Esophagus squamous epithelium (tissue), 5 donors: ENCODE measurements around the gene TTYH3. TPM values are rescaled to one million over a fixed set of nuclear protein-coding genes. Genes with fewer than 3 reads are reported as not detected.

Experiments used
- DNase-seq: peaks from one replicate; lab custom pipeline; 2025; lab: John Stamatoyannopoulos, UW
- H3K27ac ChIP-seq, 4 donors: fragments of 200-600 bp; sonication (generic); one replicate each; pipeline ENCODE4 v1.5.1; 2016 to 2019; ENCODE audit warnings: mild to moderate bottlenecking in 1 of 4
- H3K27me3 ChIP-seq, 4 donors: fragments of 200-600 bp; sonication (generic); 1 replicate in 3 of 4; 2 replicates in 1 of 4; pipeline versions ENCODE4 v1.5.1 to v1.6.0; 2017 to 2021; ENCODE audit warnings: antibody characterized with exemption in 1 of 4
- H3K36me3 ChIP-seq, 3 donors: fragments of 200-600 bp; sonication (generic); one replicate each; pipeline ENCODE4 v1.5.1; 2016 to 2019
- H3K4me1 ChIP-seq, 3 donors: fragments of 200-600 bp; sonication (generic); one replicate each; pipeline ENCODE4 v1.5.1; 2017 to 2019
- H3K4me3 ChIP-seq, 4 donors: fragments of 200-600 bp; sonication (generic); 1 replicate in 3 of 4; 2 replicates in 1 of 4; pipeline ENCODE4 v1.5.1; 2016 to 2019; ENCODE audit warnings: mild to moderate bottlenecking in 2 of 4, moderate library complexity in 1 of 4
- H3K9me3 ChIP-seq, 3 donors: fragments of 200-600 bp; sonication (generic); one replicate each; pipeline ENCODE4 v1.5.1; 2016 to 2019
- CTCF ChIP-seq, 6 experiments: fragments of 450-650 bp in 4 of 6; fragments of 200-600 bp in 2 of 6; sonication (generic) in 2 of 6; IDR thresholded peaks; one replicate each; pipeline ENCODE4 v1.5.1; 2016 to 2019; ENCODE audit warnings: antibody characterized with exemption in 6 of 6, mild to moderate bottlenecking in 4 of 6, moderate library complexity in 4 of 6
- POLR2A ChIP-seq, 4 donors: fragments of 450-650 bp; IDR thresholded peaks; one replicate each; pipeline ENCODE4 v1.6.1; 2017; ENCODE audit warnings: antibody characterized with exemption in 4 of 4, mild to moderate bottlenecking in 4 of 4, moderate library complexity in 3 of 4
- WGBS, 2 donors: methylation state at CpG; one replicate each; pipeline ENCODE4 v1.1.5; 2018; 5-methylcytosine and 5-hydroxymethylcytosine counted together
- intact Hi-C: fragments of 100-400 bp; cut with DNase I; formaldehyde crosslinking; loops from one replicate; pipeline ENCODE4 v1.15.0; 2022
- total RNA-seq, 4 donors: library from RNA; depleted of rRNA; stranded (reverse); fragments of >200 nt; gene quantifications; one replicate each; pipeline ENCODE4 v1.1.0, GENCODE V29; 2016
- donor health status: DM: yes; HTN: yes; CAD: no.

TTYH3 gene
- total RNA-seq, 4 donors from 2014 or later: 4.7 to 23.1 (median 10.2) TPM

- Histone ChIP-seq H3K9me3 (no peaks in the 10 kb centered on the region), H3K27ac (no peak overlapping the region), H3K36me3 (no peaks in the 10 kb centered on the region), H3K27me3 (peaks cover 0 to 32% (median 0%) of the 10 kb centered on the region in 4 donors), H3K4me3 (no peak overlapping the region), H3K4me1 (peaks cover 0 to 35% (median 5%) of the 10 kb centered on the region in 3 donors)
- intact Hi-C loops: no loop called here
- 0% methylated on average over 1 of the region's 4 CpGs for WGBS, 2 donors
- DNase-seq: no peak
- TF ChIP-seq POLR2A (IDR thresholded peaks at IDR 0.05): no peak
- no peak for TF ChIP-seq CTCF (IDR thresholded peaks at IDR 0.05)
Measured at GRCh38 chr7:2710901-2711551, 79.2 kb downstream of the TTYH3 start.

- H3K4me3 ChIP-seq: no peak overlapping the region
- intact Hi-C loops: no loop called here
- peaks cover 0 to 32% (median 0%) of the 10 kb centered on the region in 4 donors for H3K27me3 ChIP-seq
- H3K27ac ChIP-seq: no peak overlapping the region
- no peaks in the 10 kb centered on the region for H3K9me3 ChIP-seq
- no peak for DNase-seq
- 89 to 100% methylated on average over 4 to 6 of the region's 25 CpGs for WGBS, 2 donors
- no peak for TF ChIP-seq POLR2A (IDR thresholded peaks at IDR 0.05)
- TF ChIP-seq CTCF (IDR thresholded peaks at IDR 0.05): no peak
- H3K36me3 ChIP-seq: no peaks in the 10 kb centered on the region
- H3K4me1 ChIP-seq: peaks cover 0 to 45% (median 5%) of the 10 kb centered on the region in 3 donors
Measured at GRCh38 chr7:2711895-2712675, 80.3 kb downstream of the TTYH3 start.

- 38 to 46% methylated on average over 2 to 7 of the region's 13 CpGs for WGBS, 2 donors
- H3K27ac ChIP-seq: no peak overlapping the region
- peaks cover 0 to 25% (median 0%) of the 10 kb centered on the region in 4 donors for H3K27me3 ChIP-seq
- intact Hi-C loops: no loop called here
- no peaks in the 10 kb centered on the region for H3K9me3 ChIP-seq
- peaks cover 0 to 54% (median 10%) of the 10 kb centered on the region in 3 donors for H3K4me1 ChIP-seq
- H3K36me3 ChIP-seq: no peaks in the 10 kb centered on the region
- no peak for DNase-seq
- TF ChIP-seq POLR2A (IDR thresholded peaks at IDR 0.05) (no peak), CTCF (IDR thresholded peaks at IDR 0.05) (no peak)
- H3K4me3 ChIP-seq: no peak overlapping the region
Measured at GRCh38 chr7:2713370-2713769, 81.6 kb downstream of the TTYH3 start.

GRCh38 chr7:2713978-2714377 lies 82.2 kb downstream of the TTYH3 start:
- intact Hi-C loops: no loop called here
- H3K4me1 ChIP-seq: peaks cover 0 to 54% (median 10%) of the 10 kb centered on the region in 3 donors
- 85 to 89% methylated on average over 5 to 7 of the region's 12 CpGs for WGBS, 2 donors
- H3K36me3 ChIP-seq: no peaks in the 10 kb centered on the region
- H3K27me3 ChIP-seq: peaks cover 0 to 19% (median 0%) of the 10 kb centered on the region in 4 donors
- no peak overlapping the region for H3K27ac ChIP-seq
- H3K9me3 ChIP-seq: no peaks in the 10 kb centered on the region
- TF ChIP-seq POLR2A (IDR thresholded peaks at IDR 0.05) (no peak), CTCF (IDR thresholded peaks at IDR 0.05) (no peak)
- DNase-seq: no peak
- no peak overlapping the region for H3K4me3 ChIP-seq

Other genes with a start within 250 kb of the TTYH3 start
- 10 to 100 TPM in 1 of 4 donors, 1 to 10 TPM in 3; 1.5 to 11.8 (median 5.0) TPM for gene CHST12, start 228.4 kb upstream of the TTYH3 start, total RNA-seq
- gene GRIFIN, start 155.6 kb upstream of the TTYH3 start, total RNA-seq: not detected
- gene LFNG, start 112.2 kb upstream of the TTYH3 start, total RNA-seq: 10 to 100 TPM in 3 of 4 donors, 1 to 10 TPM in 1; 6.1 to 17.2 (median 11.9) TPM
- 10 to 100 TPM; 15.5 to 28.3 (median 22.8) TPM for gene BRAT1, start 76.5 kb upstream of the TTYH3 start, total RNA-seq
- gene IQCE, start 73.0 kb upstream of the TTYH3 start, total RNA-seq: 10 to 100 TPM in 1 of 4 donors, 1 to 10 TPM in 3; 4.5 to 10.6 (median 6.3) TPM
- under 1 TPM in 2 of 4 donors, not detected in 2; 0.12 to 0.19 TPM for gene AMZ1, start 56.2 kb downstream of the TTYH3 start, total RNA-seq
- gene GNA12, start 212.3 kb downstream of the TTYH3 start, total RNA-seq: 10 to 100 TPM in 1 of 4 donors, 1 to 10 TPM in 3; 6.6 to 11.6 (median 7.6) TPM